GM23338 (cell line): ENCODE data around the gene THNSL1. TPM values are rescaled to one million over a fixed set of nuclear protein-coding genes. Genes with fewer than 3 reads are reported as not detected.
A peak's percentile ranks its signal among the peaks of the same experiment; 100 is the strongest.
"Not testable (repeated sequence)": the region's sequence is repeated elsewhere in the genome, so short reads cannot be mapped to it uniquely, and the experiment has no call there.

Experiments
- ATAC-seq: fragments of 200-7000 bp; cut with Tn5 transposase; 3 replicates; pipeline ENCODE4 v1.9.1; 2020
- DNase-seq: peaks from one replicate; pipeline ENCODE4 v3.0.0-alpha.2; 2015; ENCODE audit warnings: low spot score
- H2AFZ ChIP-seq: fragments of 200-600 bp; sonication (generic); 2 replicates; pipeline ENCODE4 v1.8.0; 2016; ENCODE audit warnings: antibody characterized with exemption, mild to moderate bottlenecking, moderate library complexity
- H3F3A ChIP-seq: fragments of 200-600 bp; sonication (generic); replicated peaks from 2 replicates; pipeline ENCODE4 v1.8.0; 2017; ENCODE audit warnings: antibody characterized with exemption, mixed run types, low read depth
- H3K27ac ChIP-seq: fragments of 200-600 bp; sonication (generic); 2 replicates; pipeline ENCODE4 v1.6.1; 2016; ENCODE audit warnings: low read depth
- H3K27me3 ChIP-seq: fragments of 200-600 bp; sonication (generic); 2 replicates; pipeline ENCODE4 v1.8.0; 2016; ENCODE audit warnings: mild to moderate bottlenecking, mixed run types, moderate library complexity; ENCODE audit not compliant: insufficient read depth
- H3K36me3 ChIP-seq: fragments of 200-600 bp; sonication (generic); 2 replicates; pipeline ENCODE4 v1.8.0; 2016; ENCODE audit warnings: mild to moderate bottlenecking; ENCODE audit not compliant: insufficient read depth
- H3K4me1 ChIP-seq: fragments of 200-600 bp; sonication (generic); 2 replicates; pipeline ENCODE4 v1.8.0; 2016; ENCODE audit warnings: mild to moderate bottlenecking, moderate library complexity; ENCODE audit not compliant: insufficient read depth
- H3K4me2 ChIP-seq: fragments of 200-600 bp; sonication (generic); 2 replicates; pipeline ENCODE4 v1.7.1; 2017; ENCODE audit warnings: mixed run types
- H3K4me3 ChIP-seq: fragments of 200-600 bp; sonication (generic); 2 replicates; pipeline ENCODE4 v1.6.1; 2016; ENCODE audit warnings: mixed run types
- H3K79me2 ChIP-seq: fragments of 200-600 bp; sonication (generic); replicated peaks from 2 replicates; pipeline ENCODE4 v1.8.0; 2017; ENCODE audit warnings: mild to moderate bottlenecking; ENCODE audit not compliant: insufficient read depth
- H3K9me2 ChIP-seq: fragments of 200-600 bp; sonication (generic); 2 replicates; pipeline ENCODE4 v1.8.0; 2017; ENCODE audit not compliant: insufficient read depth
- H4K20me1 ChIP-seq: fragments of 200-600 bp; sonication (generic); replicated peaks from 2 replicates; pipeline ENCODE4 v1.8.0; 2017; ENCODE audit warnings: mild to moderate bottlenecking; ENCODE audit not compliant: insufficient read depth
- H3K27ac Mint-ChIP-seq: 2 replicates; pipeline ENCODE4 v1.8.0; 2020; ENCODE audit warnings: inconsistent platforms, mild to moderate bottlenecking, moderate library complexity, mixed read lengths
- H3K27me3 Mint-ChIP-seq: 3 replicates; pipeline ENCODE4 v1.8.0; 2022; ENCODE audit warnings: low read depth, mild to moderate bottlenecking, moderate library complexity, mixed read lengths, inconsistent platforms; ENCODE audit not compliant: insufficient read depth, poor library complexity
- H3K36me3 Mint-ChIP-seq: 3 replicates; pipeline ENCODE4 v1.8.0; 2021; ENCODE audit warnings: low read depth, mild to moderate bottlenecking, inconsistent platforms, moderate library complexity, mixed read lengths
- H3K4me1 Mint-ChIP-seq: 3 replicates; pipeline ENCODE4 v1.8.0; 2020; ENCODE audit warnings: mild to moderate bottlenecking, inconsistent platforms, mixed read lengths
- H3K4me3 Mint-ChIP-seq: 3 replicates; pipeline ENCODE4 v1.8.0; 2021; ENCODE audit warnings: moderate library complexity, mild to moderate bottlenecking, inconsistent platforms, mixed read lengths
- H3K9me3 Mint-ChIP-seq: 3 replicates; pipeline ENCODE4 v1.8.0; 2020; ENCODE audit warnings: moderate library complexity, mild to moderate bottlenecking, inconsistent platforms, mixed read lengths
- CREB1 ChIP-seq: fragments of 250-450 bp; sonication (Bioruptor Pico); IDR thresholded peaks from 2 replicates; pipeline ENCODE4 v1.5.0; 2020; ENCODE audit warnings: low read depth, mild to moderate bottlenecking, moderate library complexity
- ETS1 ChIP-seq: IDR thresholded peaks from 2 replicates; pipeline ENCODE4 v1.6.1; 2016; ENCODE audit warnings: antibody characterized with exemption
- EZH2phosphoT487 ChIP-seq: fragments of 200-600 bp; sonication (generic); IDR thresholded peaks from one replicate; pipeline ENCODE4 v1.8.1; 2018; ENCODE audit warnings: antibody characterized with exemption; ENCODE audit not compliant: unreplicated experiment
- NANOG ChIP-seq: IDR thresholded peaks from 2 replicates; pipeline ENCODE4 v1.6.1; 2016; ENCODE audit warnings: antibody characterized with exemption, borderline replicate concordance
- POLR2AphosphoS5 ChIP-seq: IDR thresholded peaks from 2 replicates; pipeline ENCODE4 v1.6.1; 2016; ENCODE audit warnings: antibody characterized with exemption, low read depth
- STAT1 ChIP-seq: IDR thresholded peaks from one replicate; pipeline ENCODE4 v1.6.1; 2016; ENCODE audit warnings: antibody characterized with exemption; ENCODE audit not compliant: unreplicated experiment
- ZNF114 ChIP-seq: fragments of 250-450 bp; sonication (Bioruptor Pico); IDR thresholded peaks from 2 replicates; pipeline ENCODE4 v1.5.0; 2020; ENCODE audit warnings: mild to moderate bottlenecking, moderate library complexity
- ZNF331 ChIP-seq: fragments of 250-450 bp; sonication (Bioruptor Pico); IDR thresholded peaks from 2 replicates; pipeline ENCODE4 v1.5.0; 2020; ENCODE audit warnings: low read depth, mild to moderate bottlenecking, moderate library complexity
- ZNF462 ChIP-seq: fragments of 250-450 bp; sonication (Bioruptor Pico); IDR thresholded peaks from 2 replicates; pipeline ENCODE4 v1.5.0; 2020; ENCODE audit warnings: mild to moderate bottlenecking, moderate library complexity
- polyA plus RNA-seq: library from polyadenylated mRNA; unstranded; fragments of >200 nt; fragmentation: Nextera tagmentation; extraction: Ambion mirVana; gene quantifications from 2 replicates; pipeline ENCODE4 v1.2.1, GENCODE V29; 2016
- total RNA-seq: library from RNA; depleted of rRNA; stranded (reverse); fragments of >200 nt; shearing (Covaris generic); gene quantifications from 2 replicates; pipeline ENCODE4 v1.2.3, GENCODE V29; 2014

THNSL1 gene
- total and polyA plus RNA-seq, 2 experiments from 2014 or later = 2.6 to 5.8 TPM

- H4K20me1 ChIP-seq, H3K27ac Mint-ChIP-seq, H3K4me3 ChIP-seq, H3K36me3 Mint-ChIP-seq, H3K79me2 ChIP-seq, ATAC-seq, H3K4me1 ChIP-seq, H3K4me1 Mint-ChIP-seq, H2AFZ ChIP-seq, H3K27me3 ChIP-seq, H3K36me3 ChIP-seq, H3K9me3 Mint-ChIP-seq, H3K9me2 ChIP-seq, H3K27ac ChIP-seq, H3K4me3 Mint-ChIP-seq, DNase-seq, H3K4me2 ChIP-seq, H3F3A ChIP-seq, H3K27me3 Mint-ChIP-seq: not testable (repeated sequence)
Measured at GRCh38 chr10:25011591-25011990, 4.8 kb upstream of the THNSL1 start.

GRCh38 chr10:25014579-25014978, 1.8 kb upstream of the THNSL1 start:
- no peaks in the 10 kb centered on the region for H3K9me2 ChIP-seq
- TF ChIP-seq ZNF114 (CRISPR knock-in tag) = no peak
- H2AFZ ChIP-seq = no peak overlapping the region
- peaks cover 11% of the 10 kb centered on the region for H3K27me3 Mint-ChIP-seq
- H3K36me3 ChIP-seq = no peaks in the 10 kb centered on the region
- no peak for DNase-seq
- peaks cover 7% of the 10 kb centered on the region; the same call in 2 of the 3 replicates for H3K9me3 Mint-ChIP-seq
- H3K4me3 Mint-ChIP-seq = no peak overlapping the region
- H3K36me3 Mint-ChIP-seq = no peaks in the 10 kb centered on the region; the same call in 2 of the 3 replicates
- no peak overlapping the region for H3K27ac Mint-ChIP-seq
- H3F3A ChIP-seq = no peaks in the 10 kb centered on the region
- no peak overlapping the region for H3K4me2 ChIP-seq
- no peak overlapping the region for H3K4me3 ChIP-seq
- peaks cover 5% of the 10 kb centered on the region; the same call in 2 of the 3 replicates for H3K4me1 Mint-ChIP-seq
- no peaks in the 10 kb centered on the region for H3K27me3 ChIP-seq
- H3K27ac ChIP-seq = no peak overlapping the region
- no peaks in the 10 kb centered on the region for H3K79me2 ChIP-seq
- ATAC-seq = no peak
- H4K20me1 ChIP-seq = no peaks in the 10 kb centered on the region
- H3K4me1 ChIP-seq = peaks cover 10% of the 10 kb centered on the region

- H4K20me1 ChIP-seq = no peaks in the 10 kb centered on the region
- H3K4me3 ChIP-seq = peak within 1 kb of the TSS; percentile 64
- peaks cover 7% of the 10 kb centered on the region; the same call in 2 of the 3 replicates for H3K9me3 Mint-ChIP-seq
- peak within 1 kb of the TSS; percentile 81 for H2AFZ ChIP-seq
- H3K4me3 Mint-ChIP-seq = peak within 1 kb of the TSS; percentile 81
- no peaks in the 10 kb centered on the region for H3F3A ChIP-seq
- ATAC-seq (peak; percentile 61), DNase-seq (peak; percentile 93)
- H3K27ac ChIP-seq = peak within 1 kb of the TSS; percentile 84
- H3K9me2 ChIP-seq = no peaks in the 10 kb centered on the region
- H3K4me1 Mint-ChIP-seq = peaks cover 5% of the 10 kb centered on the region; the same call in 2 of the 3 replicates
- H3K4me2 ChIP-seq = peak within 1 kb of the TSS; percentile 83
- H3K36me3 Mint-ChIP-seq = no peaks in the 10 kb centered on the region; the same call in 2 of the 3 replicates
- no peaks in the 10 kb centered on the region for H3K79me2 ChIP-seq
- peaks cover 10% of the 10 kb centered on the region for H3K4me1 ChIP-seq
- no peaks in the 10 kb centered on the region for H3K36me3 ChIP-seq
- H3K27ac Mint-ChIP-seq = peak within 1 kb of the TSS; percentile 92
- H3K27me3 ChIP-seq = no peaks in the 10 kb centered on the region
- H3K27me3 Mint-ChIP-seq = peaks cover 11% of the 10 kb centered on the region
- TF ChIP-seq CREB1 (CRISPR knock-in tag) (no peak), ZNF114 (CRISPR knock-in tag) (no peak), POLR2AphosphoS5 (no peak), ZNF462 (no peak), STAT1 (no peak), ETS1 (no peak), NANOG (no peak), EZH2phosphoT487 (no peak), ZNF331 (no peak)
Measured at GRCh38 chr10:25015828-25016375, 510 bp upstream of the THNSL1 start, which contains the start of gene ENKUR. Gene ENKUR, minus strand, starts transcription at chr10:25016158. Its CDS starts 222 bp downstream, at chr10:25015936.
